AML-193 (cell line): ENCODE data around the gene PAK6.

Source experiments
- DNase-seq, 2 experiments: peaks; one replicate each; lab custom pipeline; 2025; lab: John Stamatoyannopoulos, UW

Gene PAK6

DNA sequence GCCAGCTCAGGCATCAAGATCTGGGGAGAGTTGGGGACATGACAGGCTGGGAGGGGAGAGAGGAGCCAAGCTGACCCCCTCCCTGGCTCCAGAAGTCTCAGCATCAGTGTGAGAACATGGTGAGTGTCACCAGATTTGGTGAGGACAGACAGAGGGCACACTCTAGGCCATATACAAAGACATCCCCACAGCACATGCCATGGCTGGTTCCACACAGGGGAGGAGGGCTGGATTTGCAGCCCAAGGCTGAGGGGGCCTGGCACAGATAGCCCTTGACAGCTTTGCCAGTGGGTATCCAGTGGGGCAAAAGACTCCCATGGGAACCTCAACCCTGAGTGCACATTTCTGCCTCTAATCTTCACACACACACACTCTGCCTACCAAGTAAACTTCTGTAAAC lies 54.1 kb downstream of the PAK6 start:
- no peak for DNase-seq

DNA sequence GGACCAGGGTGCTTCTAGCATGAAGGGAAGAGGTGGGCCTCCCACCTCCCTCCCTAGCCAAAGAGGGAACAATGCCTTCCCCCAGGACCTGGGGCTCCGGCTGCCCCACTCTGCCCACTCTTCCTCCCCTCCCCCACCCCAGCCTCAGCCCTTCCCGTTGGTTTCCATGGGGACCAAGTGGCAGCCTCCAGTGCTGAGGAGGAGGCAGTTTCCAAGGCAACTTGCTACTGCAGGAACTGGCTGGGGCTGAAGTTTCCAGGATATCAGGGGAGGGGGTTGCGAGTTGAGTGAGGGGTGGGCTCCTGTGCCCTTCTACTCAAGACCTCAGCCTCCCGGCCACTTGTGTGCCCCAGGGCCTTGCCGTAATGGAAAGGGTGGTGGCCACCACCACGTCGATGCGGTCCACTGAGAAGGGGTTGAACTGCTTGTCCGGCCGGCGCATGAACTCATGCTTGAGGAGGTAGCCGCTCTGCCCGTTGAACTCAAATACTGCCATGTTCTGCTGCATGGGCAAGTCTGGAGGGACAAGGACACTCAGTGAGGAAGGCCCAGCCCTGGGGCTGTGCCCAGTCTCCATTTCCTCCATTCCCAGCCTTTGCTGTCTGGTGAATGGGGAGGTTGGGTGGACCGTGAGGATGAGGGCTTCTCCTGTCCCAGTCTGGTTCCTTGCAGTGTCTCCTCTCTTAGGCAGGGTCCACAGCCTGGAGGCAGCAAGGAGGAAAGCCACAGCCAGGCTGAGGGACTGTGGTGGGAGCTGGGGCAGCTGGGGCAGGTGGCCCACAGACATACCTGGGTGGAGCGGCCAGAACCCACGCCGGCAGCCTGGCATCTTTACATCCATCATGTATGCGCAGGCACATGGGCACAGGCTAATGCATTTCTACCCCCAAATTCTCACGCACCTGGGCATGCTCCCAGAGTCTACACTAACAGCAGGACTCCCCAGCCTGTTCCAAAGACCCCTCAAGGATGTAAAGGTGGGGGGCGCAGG lies 55.3 kb downstream of the PAK6 start:
- no peak for DNase-seq

DNA sequence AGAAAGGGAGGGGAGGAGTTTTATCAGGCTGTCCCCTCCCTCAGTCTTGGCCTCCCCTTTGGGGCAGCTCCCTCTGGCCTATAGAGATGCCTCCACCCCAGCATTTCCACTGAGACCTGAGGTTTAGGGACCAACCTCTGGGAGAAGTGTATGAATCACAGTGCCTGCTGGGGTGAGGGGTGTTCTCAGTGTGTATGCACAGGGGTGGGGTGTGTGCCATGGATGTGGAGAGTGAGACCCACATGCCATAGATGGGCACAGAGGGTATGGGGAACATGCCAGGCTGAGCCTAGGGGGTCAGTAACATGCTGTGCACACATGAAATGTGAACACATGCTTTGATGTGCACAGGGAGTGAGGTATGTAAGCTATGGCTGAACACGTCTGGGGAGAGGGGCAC lies 56.4 kb downstream of the PAK6 start:
- DNase-seq = no peak

DNA sequence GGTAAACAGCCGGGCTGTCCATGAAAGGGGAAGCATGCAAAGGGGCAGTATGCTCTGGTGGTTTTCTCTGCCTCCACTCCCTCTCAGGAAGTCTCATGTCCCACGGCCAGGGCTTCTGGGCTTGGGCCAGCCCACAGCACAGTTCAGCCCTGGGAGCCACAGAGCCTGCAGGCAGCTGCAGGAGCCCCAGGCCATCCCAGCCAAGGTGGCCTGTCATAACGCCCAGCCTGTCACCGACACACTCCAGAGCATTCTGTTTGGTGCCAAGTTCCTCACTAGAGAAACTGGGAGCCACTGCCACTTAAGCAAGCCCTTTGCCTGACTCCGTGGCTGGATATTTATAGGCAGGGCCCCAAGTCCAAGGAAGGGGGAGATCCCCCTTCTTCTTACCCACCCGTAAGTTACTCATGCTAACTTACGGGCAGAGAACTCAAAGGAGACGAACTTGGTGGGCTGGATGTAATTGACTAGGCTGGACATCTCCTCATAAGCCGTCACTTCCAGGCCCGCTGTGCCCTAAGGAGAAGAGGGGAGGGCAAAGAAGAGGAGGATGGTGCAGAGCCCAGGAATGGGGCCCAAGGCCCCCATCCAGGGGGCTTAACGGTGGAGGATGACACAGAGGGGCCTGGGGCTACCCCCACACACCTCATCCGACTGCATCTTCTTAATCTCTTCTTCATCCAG lies 57.2 kb downstream of the PAK6 start:
- DNase-seq = no peak

GRCh38 chr15:40296561-40297230 lies 57.8 kb downstream of the PAK6 start:
- DNase-seq = no peak

GRCh38 chr15:40297356-40297755 lies 58.5 kb downstream of the PAK6 start:
- DNase-seq = no peak

GRCh38 chr15:40298216-40298935 lies 59.5 kb downstream of the PAK6 start:
- DNase-seq = no peak

DNA sequence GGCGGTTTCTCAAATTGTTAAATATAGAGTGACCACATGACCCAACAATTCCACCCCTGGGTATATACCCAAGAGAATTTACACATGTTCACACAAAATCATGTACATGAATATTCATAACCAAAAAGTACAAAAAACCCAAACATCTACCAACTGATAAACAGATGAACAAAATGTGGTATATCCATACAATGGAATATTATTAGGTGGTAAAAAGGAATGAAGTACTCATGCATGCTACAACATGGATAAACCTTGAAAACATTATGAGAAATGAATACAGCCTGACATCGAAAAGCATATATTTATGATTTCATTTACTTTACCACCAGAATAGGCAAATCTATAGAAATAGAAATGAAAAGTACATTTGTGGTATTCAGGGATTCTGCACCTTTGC lies 61.5 kb downstream of the PAK6 start:
- DNase-seq = no peak

DNA sequence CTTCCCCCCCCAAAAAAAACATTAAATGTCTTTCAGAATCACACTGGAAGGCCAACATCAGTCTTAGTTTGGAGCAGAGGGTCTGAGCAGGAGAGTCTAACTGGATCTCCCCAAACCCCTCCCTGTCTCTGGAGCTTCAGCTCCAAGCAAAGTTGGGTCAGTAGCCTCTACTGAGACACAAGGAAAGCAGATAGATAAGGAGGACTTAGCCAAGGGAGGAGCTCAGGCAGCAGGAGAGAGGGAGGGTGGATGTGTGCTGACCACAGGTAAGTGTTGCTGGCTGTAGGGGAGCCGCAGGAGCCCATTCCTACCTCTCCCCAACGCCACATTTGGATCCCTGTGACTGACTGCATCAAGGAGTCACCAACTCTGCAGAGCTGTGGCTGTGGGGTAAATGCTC lies 61.9 kb downstream of the PAK6 start:
- DNase-seq = no peak

DNA sequence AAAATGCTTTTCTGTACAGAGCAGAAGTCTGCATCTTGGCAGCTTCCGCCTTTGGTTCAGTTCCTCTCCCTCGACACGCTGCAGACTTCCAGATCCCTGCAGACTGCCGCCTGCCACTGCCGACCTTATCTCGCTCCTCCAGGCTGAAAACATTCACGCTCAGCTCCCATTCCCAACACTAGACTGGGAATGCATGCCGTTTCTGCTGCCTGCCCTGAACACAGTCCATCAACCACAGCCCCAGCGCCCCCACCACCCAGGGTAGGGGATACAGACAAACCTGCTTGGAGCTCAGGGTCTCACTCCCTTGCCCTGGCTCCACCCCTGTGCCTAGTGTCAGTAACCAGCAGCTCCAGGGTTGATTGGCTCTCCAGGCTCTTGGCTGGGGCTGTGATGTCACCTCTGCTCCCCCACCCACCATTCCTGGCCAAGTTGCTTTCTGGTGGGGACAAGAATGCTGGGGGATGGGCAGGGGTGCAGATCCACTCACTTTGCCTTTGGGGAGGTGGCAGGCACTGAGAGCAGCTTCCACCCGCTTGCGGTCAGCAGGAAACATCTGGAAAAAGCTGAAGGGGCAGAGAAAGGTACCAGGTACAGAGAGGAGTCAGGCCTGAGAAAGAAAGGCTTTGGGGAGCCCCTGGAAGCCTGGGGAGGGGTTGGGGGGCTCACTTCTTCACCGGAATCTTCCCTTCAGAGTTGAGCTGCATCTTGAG lies 62.8 kb downstream of the PAK6 start:
- DNase-seq = no peak

- DNase-seq = no peak
Observed at GRCh38 chr15:40302288-40302886, 63.5 kb downstream of the PAK6 start.

DNA sequence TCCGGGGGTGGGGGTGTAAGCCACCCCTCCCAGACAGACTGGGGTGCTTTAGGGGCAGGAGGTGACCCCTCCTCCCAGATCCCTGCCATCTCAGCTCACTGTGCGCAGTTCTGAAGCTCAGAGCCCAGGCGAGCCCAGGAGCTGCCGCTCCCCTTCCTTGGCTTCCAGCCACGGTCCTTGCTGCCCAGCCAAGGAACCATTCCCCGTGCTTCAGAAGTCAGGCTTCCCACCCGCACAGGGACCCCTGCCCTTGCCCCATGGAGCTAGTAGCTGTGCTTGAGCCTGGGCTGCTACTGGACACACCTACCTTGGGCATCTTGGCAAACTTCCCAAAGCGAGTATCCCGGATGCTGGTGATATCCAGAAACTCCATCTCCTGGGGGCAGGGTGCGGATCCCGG lies 64.1 kb downstream of the PAK6 start:
- no peak for DNase-seq

DNA sequence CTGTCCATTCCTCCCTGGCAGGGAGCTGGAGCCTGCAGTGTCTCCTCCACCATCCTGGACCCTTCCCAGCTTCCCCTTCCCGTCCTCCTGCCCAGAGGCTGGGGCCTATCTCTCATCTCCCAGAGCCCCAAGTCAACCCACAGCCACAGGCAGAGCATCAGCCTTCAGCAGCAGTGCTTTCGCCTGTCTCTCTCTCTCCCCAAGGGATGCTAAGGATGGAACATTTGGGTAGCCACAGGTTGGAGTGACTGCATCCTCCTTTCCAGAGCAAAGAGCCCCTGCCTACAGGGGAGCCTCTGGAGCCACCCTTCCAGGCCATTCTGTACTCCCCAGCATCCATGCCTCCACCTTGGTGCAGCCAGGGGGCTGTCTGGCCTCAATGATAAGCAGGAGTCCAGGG lies 64.7 kb downstream of the PAK6 start:
- DNase-seq = no peak

DNA sequence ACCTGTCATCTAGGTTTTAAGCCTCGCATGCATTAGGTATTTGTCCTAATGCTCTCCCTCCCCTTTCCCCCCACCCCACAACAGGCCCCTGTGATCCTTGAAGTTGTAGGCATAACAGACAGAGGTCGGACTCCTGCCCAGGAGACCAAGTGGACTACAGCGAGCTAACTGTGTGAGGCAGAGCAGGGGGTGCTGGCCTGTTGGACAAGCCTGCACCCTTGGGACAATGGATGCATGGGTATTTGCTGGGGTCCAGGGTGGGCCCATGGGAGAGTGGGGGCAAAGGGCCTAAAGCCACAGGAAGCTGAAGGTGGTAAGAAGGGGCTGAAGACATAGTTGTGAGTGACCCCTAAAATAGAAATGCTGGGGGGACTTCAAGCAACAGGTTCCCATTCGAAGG lies 66.4 kb downstream of the PAK6 start:
- no peak for DNase-seq

DNA sequence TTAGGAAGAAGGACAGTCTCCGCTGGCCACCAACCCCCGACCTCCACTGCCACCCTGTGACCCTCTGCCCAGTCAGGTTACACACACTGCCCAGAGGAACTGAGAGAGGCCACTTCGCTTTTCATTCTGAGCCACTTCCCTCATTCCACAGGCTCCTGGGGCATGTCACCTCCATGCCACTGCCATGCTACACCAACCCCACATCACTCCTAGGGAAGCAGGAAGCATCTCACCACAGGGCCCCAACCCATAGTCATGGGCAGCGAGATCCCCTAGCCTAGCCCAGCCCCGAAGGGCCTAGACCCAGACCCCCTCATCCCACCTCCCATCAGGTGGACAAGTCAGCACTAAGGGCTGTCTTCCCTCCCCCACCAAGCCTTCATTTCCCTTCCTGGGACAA lies 67.5 kb downstream of the PAK6 start:
- DNase-seq = peak; percentile 32 to 34

DNA sequence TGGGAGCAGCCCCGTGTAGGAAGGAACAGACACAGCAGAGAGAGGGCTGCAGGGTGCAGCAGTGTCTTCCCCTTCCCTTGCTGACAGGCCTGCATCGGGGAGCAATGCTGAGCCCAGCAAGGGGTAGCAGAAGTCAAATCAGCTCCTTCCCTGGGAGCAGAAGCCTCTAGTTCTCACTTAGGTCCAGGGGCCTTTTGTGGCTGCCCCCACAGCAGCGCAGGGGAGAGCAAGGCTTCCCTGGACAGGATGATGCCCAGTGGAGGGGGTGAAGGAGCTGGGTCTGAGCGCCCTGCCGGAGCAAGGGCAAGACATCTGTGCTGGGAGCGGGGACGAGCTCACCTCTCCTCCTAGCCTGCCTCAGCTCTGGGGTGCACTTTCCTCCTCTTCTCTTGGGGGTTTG lies 68.0 kb downstream of the PAK6 start:
- peak; percentile 10 to 11 for DNase-seq

DNA sequence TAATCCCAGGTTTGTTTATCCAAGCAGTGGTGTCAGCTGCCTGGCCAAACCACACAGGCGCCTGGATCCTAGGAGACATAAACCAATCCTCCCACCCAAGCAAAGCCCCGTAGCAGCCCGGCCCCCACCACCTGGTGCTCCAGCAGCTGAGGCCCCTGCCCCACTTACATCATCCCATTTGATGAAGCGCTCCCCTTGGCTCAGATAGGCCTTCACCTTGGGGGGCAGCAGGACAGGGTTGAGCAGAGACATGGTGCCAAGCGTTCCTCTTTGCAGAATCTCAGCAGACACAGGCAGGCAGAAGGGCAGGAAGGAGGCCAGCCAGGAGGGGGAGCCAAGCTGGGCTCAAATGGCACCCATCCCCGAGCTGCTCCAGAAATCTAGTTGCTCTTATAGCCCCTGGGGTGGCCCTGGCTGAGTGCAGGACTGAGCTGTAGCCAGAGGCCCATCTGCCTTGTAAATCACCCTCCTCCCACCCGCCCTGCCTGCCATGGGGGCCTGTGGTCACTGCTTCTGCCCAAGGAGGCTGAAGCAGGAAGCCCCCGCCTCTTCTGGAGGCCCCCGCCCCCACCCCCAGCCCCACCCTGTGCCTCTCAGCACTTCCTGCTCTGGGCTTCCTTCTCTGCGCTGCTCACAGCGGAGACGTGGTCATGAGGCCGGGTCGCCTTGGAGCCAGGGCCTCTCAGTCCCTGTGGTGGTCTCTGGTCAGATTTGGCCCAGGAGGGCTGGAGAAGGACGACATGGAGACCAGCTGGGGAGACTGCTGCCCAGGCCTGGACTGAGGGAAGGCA lies 68.8 kb downstream of the PAK6 start, which contains the start of gene PLCB2:
PLCB2 (minus strand) TSS at position 515 of the 791 bp plus-strand sequence; CDS start at position 252, 263 bp downstream.
- DNase-seq = peak; percentile 81

DNA sequence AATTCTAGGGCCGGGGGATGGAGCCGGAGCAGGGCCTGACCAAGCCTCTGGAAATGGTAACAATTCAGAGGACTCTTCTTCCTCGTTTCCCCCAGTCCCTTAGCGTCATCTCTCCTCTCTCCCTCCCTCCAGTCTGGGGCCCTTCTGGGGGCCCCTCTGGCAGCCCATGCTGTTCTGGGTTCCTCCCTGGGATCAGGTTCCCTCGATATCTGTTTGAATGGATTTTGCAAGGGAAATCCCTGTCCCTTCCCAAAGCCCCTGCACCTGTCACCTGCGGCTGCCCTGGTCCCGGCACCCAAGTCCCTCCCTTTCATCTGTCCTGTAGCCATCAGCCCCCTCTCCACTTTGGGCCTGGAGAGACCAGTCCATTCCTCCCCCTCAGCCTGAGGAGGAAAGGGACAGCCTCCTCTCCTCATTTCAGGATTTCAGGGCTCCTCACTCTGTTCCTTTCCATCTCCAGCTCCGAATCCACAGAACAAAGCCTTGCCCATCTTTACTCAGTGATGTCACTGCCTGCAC lies 70.5 kb downstream of the PAK6 start:
- no peak for DNase-seq
